H1 (cell line): ENCODE results near the gene STK36. TPM values are rescaled to one million over a fixed set of nuclear protein-coding genes. Genes with fewer than 3 reads are reported as not detected.

Experiments
- ASH2L ChIP-seq: fragments of 200-600, 300-600 bp; sonication (generic); IDR thresholded peaks from one replicate; pipeline ENCODE4 v1.7.1; 2017; ENCODE audit warnings: low read length
- CBX8 ChIP-seq: fragments of 300-800, 300-1000 bp; sonication (generic); IDR thresholded peaks from 2 replicates; pipeline ENCODE4 v1.7.1; 2016; ENCODE audit warnings: low read depth, low read length, borderline replicate concordance
- CHD2 ChIP-seq: IDR thresholded peaks from 2 replicates; pipeline ENCODE4 v1.6.1; 2012; ENCODE audit warnings: low read length, improper control_type of control experiment
- CHD7 ChIP-seq: fragments of 300-600 bp; sonication (generic); IDR thresholded peaks from 2 replicates; pipeline ENCODE4 v1.7.1; 2012; ENCODE audit warnings: low read length, moderate library complexity, mild to moderate bottlenecking, inconsistent platforms; ENCODE audit not compliant: insufficient replicate concordance
- KDM5A ChIP-seq: fragments of 200-600 bp; IDR thresholded peaks from 2 replicates; pipeline ENCODE4 v1.7.1; 2012; ENCODE audit warnings: mild to moderate bottlenecking, low read length, inconsistent platforms, mixed read lengths
- RBBP5 ChIP-seq: IDR thresholded peaks from 2 replicates; pipeline ENCODE4 v1.7.1; 2012; ENCODE audit warnings: low read depth, mild to moderate bottlenecking, inconsistent platforms, low read length, moderate library complexity, borderline replicate concordance
- SIN3A ChIP-seq, 2 experiments: IDR thresholded peaks in 1 of 2; conservative IDR thresholded peaks in 1 of 2; 2 replicates each; pipeline ENCODE4 v1.6.1; 2011 to 2012; ENCODE audit warnings: low read length in 2 of 2, improper control_type of control experiment in 1 of 2, low read depth in 1 of 2, mild to moderate bottlenecking in 1 of 2
- SP1 ChIP-seq: IDR thresholded peaks from 2 replicates; pipeline ENCODE4 v1.6.1; 2011; ENCODE audit warnings: low read depth, low read length
- SRF ChIP-seq: IDR thresholded peaks from 2 replicates; pipeline ENCODE4 v1.6.1; 2011; ENCODE audit warnings: mild to moderate bottlenecking, low read depth, low read length, moderate library complexity
- TAF1 ChIP-seq: IDR thresholded peaks from 2 replicates; pipeline ENCODE4 v1.6.1; 2011; ENCODE audit warnings: mild to moderate bottlenecking, low read depth, low read length
- polyA plus RNA-seq, 7 experiments: library from polyadenylated mRNA; depleted of rRNA in 3 of 7; stranded (reverse) in 5 of 7; unstranded in 2 of 7; fragments of >200 nt in 5 of 7; fragments of 200-250 nt in 2 of 7; gene quantifications; 1 replicate in 5 of 7; 2 replicates in 1 of 7; 4 replicates in 1 of 7; pipeline versions ENCODE4 v1.2.1 to v1.2.3, GENCODE V29; 2011 to 2013; ENCODE audit warnings: missing spikeins in 2 of 7, mixed read lengths in 2 of 7
- total RNA-seq: library from RNA; stranded (reverse); fragmentation: NEBNext Ultra II Directional; extraction: Animal tissue kit (Norgen Biotek cat#: 25700); gene quantifications from 2 replicates; pipeline ENCODE4 v1.2.1, GENCODE V29; 2021

Gene STK36
- total and polyA plus RNA-seq, 2 of the 8 experiments (the other 6 are each of a cell fraction or from before 2014, with no cell fraction given): 41.4 to 57.6 TPM

GRCh38 chr2:218671654-218672566 is at the start of gene STK36, which contains the start of gene RNF25 (continued):
- TF ChIP-seq CHD7: no peak
- 0 out of 2 replicates have a peak, but pooled peaks have one; percentile 11 for TF ChIP-seq CHD2
- TF ChIP-seq CBX8: no peak
- TF ChIP-seq TAF1: peak; percentile 79
- TF ChIP-seq SP1: no peak
- peak; percentile 88 for TF ChIP-seq KDM5A
- no peak for TF ChIP-seq SRF
- no peak for TF ChIP-seq RBBP5
- peak; percentile 74 for TF ChIP-seq ASH2L
- TF ChIP-seq SIN3A (conservative IDR thresholded peaks at IDR 0.05 in 1 of 2, IDR thresholded peaks at IDR 0.05 in 1 of 2; ENCODE audit: low read depth in 1 of 2, low read length in 2 of 2): peak; percentile 74 to 97; a peak in 2 of 4 replicates
